OCI-LY7 (cell line): ENCODE results near the gene GABARAPL2. TPM values are rescaled to one million over a fixed set of nuclear protein-coding genes. Genes with fewer than 3 reads are reported as not detected.

ENCODE experiments used
- Bru-seq: library from RNA; stranded (reverse); fragments of 400-500 nt; gene quantifications from one replicate; lab custom pipeline; 2021; lab: Mats Ljungman, UMichigan
- BruChase-seq, 2 experiments: library from RNA; stranded (reverse); fragments of 400-500 nt; gene quantifications; one replicate each; lab custom pipeline; 2021; lab: Mats Ljungman, UMichigan
- BruUV-seq: library from RNA; stranded (reverse); fragments of 400-500 nt; replicated peaks from 2 replicates; lab custom pipeline; 2021; lab: Mats Ljungman, UMichigan
- CTCF ChIA-PET: fragments of 300-600 bp; sonication (Branson Sonifier 250); formaldehyde crosslinking; loops from one replicate; lab custom pipeline; 2022; ENCODE audit warnings: antibody characterized with exemption; ENCODE audit not compliant: unreplicated experiment; lab: Charles Lee
- POLR2A ChIA-PET: fragments of 300-600 bp; sonication (Branson Sonifier 250); formaldehyde crosslinking; loops from one replicate; lab custom pipeline; 2022; ENCODE audit warnings: antibody characterized with exemption; lab: Charles Lee
- DNase-seq: peaks from one replicate; pipeline ENCODE4 v3.0.0-alpha.2; 2015; ENCODE audit warnings: low spot score
- H2AFZ ChIP-seq: fragments of 200-600 bp; sonication (generic), shearing (Covaris generic); 2 replicates; pipeline ENCODE4 v1.6.1; 2014; ENCODE audit warnings: mild to moderate bottlenecking, antibody characterized with exemption, low read length, moderate library complexity
- H3K27ac ChIP-seq: fragments of 200-600 bp; sonication (generic); 2 replicates; pipeline ENCODE4 v1.5.1; 2014; ENCODE audit warnings: mixed run types, low read depth, mild to moderate bottlenecking, moderate library complexity, low read length, inconsistent platforms; ENCODE audit not compliant: poor library complexity, severe bottlenecking
- H3K36me3 ChIP-seq: fragments of 200-600 bp; sonication (generic); 2 replicates; pipeline ENCODE4 v1.6.1; 2014; ENCODE audit warnings: mild to moderate bottlenecking, antibody characterized with exemption, low read length, moderate library complexity, mixed read lengths; ENCODE audit not compliant: insufficient read depth
- H3K4me1 ChIP-seq: fragments of 200-600 bp; sonication (generic); 2 replicates; pipeline ENCODE4 v1.5.1; 2014; ENCODE audit warnings: mild to moderate bottlenecking, low read length; ENCODE audit not compliant: insufficient read depth, poor library complexity, severe bottlenecking
- H3K4me2 ChIP-seq: fragments of 200-600 bp; sonication (generic); 2 replicates; pipeline ENCODE4 v1.6.1; 2014; ENCODE audit warnings: mild to moderate bottlenecking, low read length
- H3K4me3 ChIP-seq: fragments of 200-600 bp; sonication (generic); 2 replicates; pipeline ENCODE4 v1.5.1; 2014; ENCODE audit warnings: mild to moderate bottlenecking, low read depth, low read length; ENCODE audit not compliant: poor library complexity, severe bottlenecking
- H3K79me2 ChIP-seq: fragments of 200-600 bp; sonication (generic); 2 replicates; pipeline ENCODE4 v1.6.1; 2016; ENCODE audit warnings: low read depth, mild to moderate bottlenecking, low read length, moderate library complexity, mixed read lengths; ENCODE audit not compliant: insufficient read depth
- H3K9me2 ChIP-seq: fragments of 200-600 bp; sonication (generic); 2 replicates; pipeline ENCODE4 v1.6.1; 2016; ENCODE audit warnings: mild to moderate bottlenecking, low read length, mixed read lengths; ENCODE audit not compliant: insufficient read depth
- H3K9me3 ChIP-seq: fragments of 200-600 bp; sonication (generic); 2 replicates; pipeline ENCODE4 v1.6.1; 2014; ENCODE audit warnings: mild to moderate bottlenecking, mixed run types, low read length, mixed read lengths
- H4K20me1 ChIP-seq: fragments of 200-600 bp; sonication (generic); 2 replicates; pipeline ENCODE4 v1.6.1; 2014; ENCODE audit warnings: mild to moderate bottlenecking, antibody characterized with exemption, low read length, moderate library complexity, mixed read lengths; ENCODE audit not compliant: insufficient read depth
- EZH2phosphoT487 ChIP-seq: fragments of 200-600 bp; sonication (generic); IDR thresholded peaks from 2 replicates; pipeline ENCODE4 v1.6.1; 2018; ENCODE audit warnings: low read depth, borderline replicate concordance, mild to moderate bottlenecking, mixed run types, antibody characterized with exemption, low read length, moderate library complexity, mixed read lengths
- intact Hi-C: fragments of 100-400 bp; cut with micrococcal nuclease; formaldehyde crosslinking; loops from one replicate; pipeline ENCODE4 v1.10.0; 2022; ENCODE audit not compliant: unreplicated experiment
- long read RNA-seq: library from polyadenylated mRNA; stranded (forward); transcript quantifications from one replicate; pipeline ENCODE4 v2.0.0, GENCODE V29; 2022
- total RNA-seq, 2 experiments: library from RNA; depleted of rRNA in 1 of 2; stranded (reverse); fragments of >200 nt in 1 of 2; shearing (Covaris generic) in 1 of 2; gene quantifications; 2 replicates each; pipeline ENCODE4 v1.2.3, GENCODE V29; 2014 to 2022
- TF ChIP-seq, protein P1 (sequence below): fragments of 200-600 bp; sonication (generic); conservative IDR thresholded peaks from 2 replicates; pipeline ENCODE4 v1.5.1; 2014; ENCODE audit warnings: mild to moderate bottlenecking, antibody characterized with exemption, low read length, moderate library complexity, mixed read lengths

GABARAPL2 gene
- total RNA-seq (2014; rRNA removed; shearing (Covaris generic)) = 37.0 and 57.7 TPM in 2 replicates
- total RNA-seq (2022) = 91.6 and 93.5 TPM in 2 replicates
- Bru-seq, nascent RNA = percentile 76 among the genes with signal in this experiment
- percentile 91 among the genes with signal in this experiment for BruChase-seq, experiment 1, labeled RNA remaining after a 6-hour chase
- percentile 80 among the genes with signal in this experiment for BruChase-seq, experiment 2, labeled RNA remaining after a 2-hour chase
- long read RNA-seq, transcript GABARAPL2-201 (4 exons, 1,002 nt) = major isoform, 102 of 104 reads
- long read RNA-seq, partial matches to known transcripts = 1 of 104 reads
- long read RNA-seq, other reads (novel, unspliced or antisense) = 1 of 104 reads

DNA sequence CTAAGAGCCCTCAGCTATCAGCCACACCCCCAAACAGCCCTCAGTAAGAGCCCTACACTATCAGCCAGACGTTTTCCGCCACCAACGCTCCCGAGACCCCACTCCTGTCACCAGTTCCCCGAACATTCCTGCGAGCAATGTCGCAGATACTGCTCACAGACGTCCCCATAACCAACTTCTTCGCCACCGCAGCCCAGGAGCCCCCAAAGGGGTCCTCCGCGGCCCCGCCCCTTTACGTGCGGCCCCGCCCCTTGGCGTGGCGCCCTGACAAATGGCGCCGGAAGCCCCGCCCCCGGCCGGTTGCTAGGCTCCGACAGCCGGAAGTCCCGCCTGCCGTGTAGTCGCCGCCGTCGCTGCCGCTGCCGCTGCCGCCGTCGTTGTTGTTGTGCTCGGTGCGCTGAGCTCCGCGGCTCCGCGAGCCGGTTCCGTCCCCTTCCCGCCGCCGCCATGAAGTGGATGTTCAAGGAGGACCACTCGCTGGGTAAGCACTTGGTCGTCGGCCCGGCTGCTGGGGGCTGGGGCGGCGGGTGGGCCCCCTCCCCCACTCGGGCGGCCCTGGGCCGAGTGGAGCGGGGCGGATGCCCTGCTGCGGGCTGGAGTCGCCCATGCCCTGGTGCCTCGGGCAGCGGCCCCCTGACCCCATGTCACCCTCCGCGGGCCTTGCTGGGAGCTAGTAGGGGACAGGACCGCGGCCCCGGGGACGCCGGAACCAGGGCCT lies at the start of gene GABARAPL2:
Gene GABARAPL2 (plus strand): TSS at position 340 of the 718 bp plus-strand sequence. CDS start 108 bp downstream, at position 448.
- TF ChIP-seq, protein P1, sequence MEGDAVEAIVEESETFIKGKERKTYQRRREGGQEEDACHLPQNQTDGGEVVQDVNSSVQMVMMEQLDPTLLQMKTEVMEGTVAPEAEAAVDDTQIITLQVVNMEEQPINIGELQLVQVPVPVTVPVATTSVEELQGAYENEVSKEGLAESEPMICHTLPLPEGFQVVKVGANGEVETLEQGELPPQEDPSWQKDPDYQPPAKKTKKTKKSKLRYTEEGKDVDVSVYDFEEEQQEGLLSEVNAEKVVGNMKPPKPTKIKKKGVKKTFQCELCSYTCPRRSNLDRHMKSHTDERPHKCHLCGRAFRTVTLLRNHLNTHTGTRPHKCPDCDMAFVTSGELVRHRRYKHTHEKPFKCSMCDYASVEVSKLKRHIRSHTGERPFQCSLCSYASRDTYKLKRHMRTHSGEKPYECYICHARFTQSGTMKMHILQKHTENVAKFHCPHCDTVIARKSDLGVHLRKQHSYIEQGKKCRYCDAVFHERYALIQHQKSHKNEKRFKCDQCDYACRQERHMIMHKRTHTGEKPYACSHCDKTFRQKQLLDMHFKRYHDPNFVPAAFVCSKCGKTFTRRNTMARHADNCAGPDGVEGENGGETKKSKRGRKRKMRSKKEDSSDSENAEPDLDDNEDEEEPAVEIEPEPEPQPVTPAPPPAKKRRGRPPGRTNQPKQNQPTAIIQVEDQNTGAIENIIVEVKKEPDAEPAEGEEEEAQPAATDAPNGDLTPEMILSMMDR = no peak
- TF ChIP-seq EZH2phosphoT487 = no peak
- DNase-seq = peak; percentile 94
- CTCF ChIA-PET = interaction anchor here (0.9 to 1.9 kb wide), 2 partner anchors 10 to 49 kb away, joined by 4 to 8 read pairs; partner anchors contain the start of gene TMEM231
- no peaks in the 10 kb centered on the region for H3K9me2 ChIP-seq
- peak within 1 kb of the TSS; percentile 96 for H3K4me3 ChIP-seq
- peaks cover 11% of the 10 kb centered on the region; the same call in 1 of the 2 replicates for H4K20me1 ChIP-seq
- peaks cover 35% of the 10 kb centered on the region for H3K36me3 ChIP-seq
- no TSS peak for BruUV-seq
- H2AFZ ChIP-seq = peak within 1 kb of the TSS; percentile 85
- H3K9me3 ChIP-seq = no peaks in the 10 kb centered on the region
- POLR2A ChIA-PET = interaction anchor here (0.7 to 5.1 kb wide), 6 partner anchors 8 to 82 kb away, joined by 3 to 35 read pairs (median 10); partner anchors contain the start of genes ADAT1, KARS1, TERF2IP and TMEM231
- peaks cover 57% of the 10 kb centered on the region for H3K4me1 ChIP-seq
- H3K27ac ChIP-seq = peak within 1 kb of the TSS; percentile 49
- peaks cover 16% of the 10 kb centered on the region for H3K79me2 ChIP-seq
- H3K4me2 ChIP-seq = peak within 1 kb of the TSS; percentile 99
- intact Hi-C loops = loop anchor here (1.0 to 2.0 kb wide), 3 partner anchors 10 to 133 kb away; partner anchors contain the start of genes CFDP1, TMEM170A and TMEM231

DNA sequence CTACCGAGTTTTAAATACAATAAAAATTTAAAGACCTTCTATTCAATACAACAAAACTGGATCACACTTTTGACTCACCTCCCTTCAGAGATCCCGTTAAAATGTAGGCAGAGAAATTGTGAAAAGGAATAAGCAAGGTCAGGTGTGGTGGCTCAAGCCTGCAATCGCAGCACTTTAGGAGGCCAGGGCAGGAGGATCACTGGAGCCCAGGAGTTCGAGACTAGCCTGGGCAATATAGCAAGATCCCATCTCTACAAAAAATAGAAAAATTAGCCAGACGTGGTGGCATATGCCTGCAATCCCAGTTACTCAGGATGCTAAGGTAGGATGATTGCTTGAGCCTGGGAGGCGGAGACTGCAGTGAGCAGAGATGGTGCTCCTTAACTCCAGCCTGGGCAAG lies 47.0 kb upstream of the GABARAPL2 start:
- no TSS peak for BruUV-seq
- H3K4me2 ChIP-seq = no peak overlapping the region
- no peak overlapping the region for H3K27ac ChIP-seq
- no peak overlapping the region for H3K4me3 ChIP-seq
- CTCF ChIA-PET = no interaction called here
- no peak overlapping the region for H2AFZ ChIP-seq
- intact Hi-C loops = no loop called here
- POLR2A ChIA-PET = interaction anchor here (0.6 to 0.8 kb wide), 2 partner anchors 39 to 114 kb away, joined by 3 read pairs; no protein-coding TSS in a partner anchor
- H3K79me2 ChIP-seq = no peaks in the 10 kb centered on the region
- H3K9me3 ChIP-seq = no peaks in the 10 kb centered on the region
- no peaks in the 10 kb centered on the region for H4K20me1 ChIP-seq
- no peak for TF ChIP-seq EZH2phosphoT487
- TF ChIP-seq, protein P1 = no peak
- H3K4me1 ChIP-seq = peaks cover 6% of the 10 kb centered on the region
- no peaks in the 10 kb centered on the region for H3K36me3 ChIP-seq
- no peaks in the 10 kb centered on the region for H3K9me2 ChIP-seq
- no peak for DNase-seq
